GM18498 (cell line): Measurements from ENCODE around the gene SEMA4D.
"Not testable (repeated sequence)": the region's sequence is repeated elsewhere in the genome, so short reads cannot be mapped to it uniquely, and the experiment has no call there.

Experiments
- ATAC-seq: cut with Tn5 transposase; IDR thresholded peaks from one replicate; pipeline ENCODE4 v1.9.1; 2021; ENCODE audit warnings: mild to moderate bottlenecking, moderate library complexity; ENCODE audit not compliant: unreplicated experiment

SEMA4D gene

DNA sequence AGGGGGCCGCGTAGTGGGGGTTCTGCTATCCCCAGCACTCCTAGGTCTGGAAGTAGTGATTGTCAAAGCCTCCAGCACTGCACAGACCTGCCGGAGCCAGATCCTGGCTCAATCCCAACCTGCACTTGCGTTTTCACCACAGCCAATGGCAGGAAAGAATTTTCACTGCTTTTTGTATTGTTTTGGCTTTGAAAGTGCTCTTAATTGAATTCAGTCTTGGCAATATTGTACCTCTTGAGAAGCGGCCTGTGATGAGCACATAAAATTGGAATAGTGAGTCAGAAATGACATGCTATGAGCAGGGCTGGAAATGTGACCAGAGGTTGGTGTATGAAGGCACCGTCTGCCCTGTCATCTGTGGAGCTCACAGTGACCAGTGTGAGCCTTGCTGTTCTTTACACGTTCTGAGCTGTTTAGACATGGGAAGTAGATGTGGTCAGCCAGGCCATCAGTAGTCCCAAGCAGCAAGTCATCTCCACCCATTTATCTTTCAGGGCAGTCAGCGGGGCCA is 138.1 kb downstream of the SEMA4D start:
- no peak for ATAC-seq

DNA sequence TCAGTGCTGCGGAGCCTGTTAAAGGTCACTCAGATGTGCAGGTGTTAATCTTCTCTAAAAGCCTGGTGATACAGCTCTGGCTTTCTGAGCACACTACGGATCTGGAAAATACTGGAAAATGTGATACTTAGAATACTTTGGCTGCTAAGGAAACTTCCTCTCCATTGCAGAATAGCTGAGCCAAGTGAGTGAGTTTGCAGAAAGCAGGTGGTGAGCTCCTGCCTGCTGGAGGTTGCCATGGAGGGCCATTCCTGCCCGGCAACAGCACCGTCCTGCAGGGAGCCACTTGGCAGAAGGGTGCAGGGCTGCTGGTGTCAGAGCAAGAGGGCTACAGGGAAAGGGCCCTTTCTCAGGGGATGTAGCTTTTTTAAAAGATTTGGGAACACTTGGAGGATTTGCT is 138.9 kb downstream of the SEMA4D start:
- no peak for ATAC-seq

DNA sequence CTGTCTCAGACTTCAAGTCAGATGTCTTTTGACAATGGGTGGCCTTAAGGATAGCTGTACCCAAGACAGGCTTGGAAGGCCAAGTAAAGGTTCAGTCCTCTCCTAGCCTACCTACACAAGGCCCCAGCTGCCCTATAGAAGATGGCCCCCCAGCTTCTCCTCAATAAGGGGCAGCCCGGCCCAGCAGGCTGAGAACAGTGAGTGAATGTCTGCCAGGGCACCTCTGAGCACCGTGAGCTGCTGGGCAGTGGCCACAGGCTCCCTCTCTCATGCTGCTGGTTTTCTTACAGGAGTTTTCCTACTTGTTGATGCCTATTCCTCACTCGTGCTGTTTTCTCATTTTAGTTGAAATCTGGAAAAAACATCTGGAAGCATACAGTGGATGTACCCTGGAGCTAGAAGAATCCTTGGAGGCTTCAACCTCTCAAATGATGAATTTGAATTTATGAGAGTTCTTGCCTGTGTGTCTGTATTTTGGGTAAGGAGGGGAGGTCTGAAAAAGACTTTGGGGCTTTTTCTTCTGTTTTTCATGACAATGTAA is 139.5 kb downstream of the SEMA4D start:
- ATAC-seq: no peak

GRCh38 chr9:89357331-89358197 is 140.3 kb downstream of the SEMA4D start:
- ATAC-seq: no peak

DNA sequence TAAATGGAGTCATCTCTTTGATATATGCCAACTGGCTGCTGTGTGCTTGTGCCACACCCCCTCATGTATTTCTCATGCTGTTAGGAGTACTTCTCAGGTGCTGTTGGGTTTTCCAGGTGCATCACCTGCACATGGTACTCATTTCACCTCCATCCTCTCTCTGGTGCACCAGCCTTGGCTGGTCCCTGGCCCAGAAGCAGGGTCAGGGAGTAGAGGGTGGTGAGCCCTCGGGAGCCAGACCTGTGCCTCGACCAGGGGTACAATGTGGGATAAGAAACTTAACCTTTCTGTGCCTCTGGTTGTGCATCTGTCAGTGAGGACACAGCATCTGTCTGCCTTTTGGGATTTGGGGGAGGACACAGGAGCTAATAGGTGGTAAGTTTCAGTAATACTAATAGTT is 141.1 kb downstream of the SEMA4D start:
- no peak for ATAC-seq

GRCh38 chr9:89354471-89354870 is 143.4 kb downstream of the SEMA4D start:
- no peak for ATAC-seq

GRCh38 chr9:89353989-89354388 is 143.9 kb downstream of the SEMA4D start:
- ATAC-seq: no peak

DNA sequence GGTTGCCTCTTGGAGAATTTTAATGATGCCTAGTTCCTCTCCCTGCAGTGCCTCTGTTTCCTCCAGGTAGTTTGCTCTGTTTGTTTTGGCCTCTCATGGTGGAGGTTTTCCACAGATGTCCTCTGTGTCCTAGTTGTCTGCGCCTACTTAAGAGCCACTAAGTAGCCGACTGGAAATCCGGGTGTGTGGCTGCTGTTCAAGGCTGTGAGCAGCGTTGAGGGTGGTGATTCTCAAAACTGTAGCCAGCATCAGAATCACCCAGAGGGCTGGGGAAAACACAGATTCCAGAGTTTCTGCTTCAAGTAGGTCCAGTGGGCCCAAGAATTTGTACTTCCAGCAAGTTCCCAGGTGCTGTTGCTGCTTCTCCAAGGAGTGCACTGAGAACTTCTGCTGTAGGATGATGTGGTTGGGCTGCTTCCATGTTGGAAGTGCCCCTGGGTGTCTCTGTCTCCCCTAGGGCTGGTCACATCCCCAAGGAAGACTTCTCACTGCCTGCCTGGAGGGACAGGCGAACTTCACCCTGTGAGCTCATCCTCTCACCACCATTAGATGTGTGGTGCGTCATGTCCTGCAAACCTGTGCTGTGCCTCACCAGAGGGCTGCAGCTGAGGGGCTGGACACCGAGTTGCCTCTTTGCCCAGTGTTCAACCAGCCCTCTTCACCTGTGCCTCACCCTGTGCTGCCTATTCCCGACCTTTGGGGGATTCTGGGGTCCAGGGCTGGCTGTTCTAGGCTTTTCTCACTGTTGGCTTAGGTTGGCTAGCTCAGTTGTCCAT is 144.9 kb downstream of the SEMA4D start:
- ATAC-seq: no peak

DNA sequence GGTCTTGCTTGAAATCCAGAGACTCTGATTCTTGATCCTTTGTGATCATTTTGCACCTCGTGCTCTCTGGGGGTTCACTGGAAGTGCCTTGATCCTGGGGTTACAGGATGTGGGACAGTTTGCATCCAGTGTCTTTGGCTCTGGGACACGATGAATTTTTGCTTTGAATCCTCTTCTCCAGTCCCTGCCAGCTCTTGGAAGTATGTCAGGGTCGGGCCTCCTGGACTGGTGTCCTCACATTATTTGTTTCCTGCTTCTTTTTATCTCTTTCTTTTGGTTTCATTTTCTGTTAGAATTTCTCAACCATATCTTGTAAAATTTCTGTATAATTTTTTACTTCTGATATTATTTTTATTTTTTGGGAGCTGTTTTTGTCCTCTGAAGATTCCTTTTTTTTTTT is 145.5 kb downstream of the SEMA4D start:
- no peak for ATAC-seq

DNA sequence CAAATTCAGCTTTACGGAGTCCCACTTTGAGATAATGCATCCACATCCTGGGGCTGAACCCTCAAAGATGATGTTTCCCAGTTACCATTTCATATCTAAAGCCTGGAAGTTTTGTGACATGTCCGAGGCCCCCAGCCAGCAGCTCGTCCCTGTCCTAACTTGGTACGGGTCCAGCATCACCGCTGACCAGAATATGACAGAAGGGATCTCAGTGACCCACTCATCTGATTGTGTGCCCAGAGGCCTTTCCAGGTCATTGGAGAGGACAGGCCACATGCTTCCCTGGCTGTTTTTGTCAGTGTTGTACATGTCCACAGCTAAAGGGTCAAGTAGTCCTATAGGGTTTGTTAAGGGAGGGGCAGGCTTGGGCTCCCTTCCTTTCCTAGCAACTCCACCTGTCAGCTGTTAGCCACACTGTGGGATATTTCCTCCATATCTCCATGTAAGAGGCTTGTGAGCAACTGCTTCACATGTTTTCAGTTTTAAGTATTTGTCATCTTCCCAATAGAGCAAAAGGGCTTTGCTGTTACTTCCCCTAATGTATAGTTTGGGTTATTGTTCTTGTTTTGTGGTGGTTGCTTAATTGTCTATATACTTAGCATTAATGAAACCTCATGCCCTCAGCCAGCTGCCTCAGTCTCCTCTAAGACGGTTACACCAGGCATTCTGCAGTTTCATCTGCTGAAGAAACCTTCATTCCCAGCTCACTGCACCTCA is 146.2 kb downstream of the SEMA4D start:
- ATAC-seq: no peak

DNA sequence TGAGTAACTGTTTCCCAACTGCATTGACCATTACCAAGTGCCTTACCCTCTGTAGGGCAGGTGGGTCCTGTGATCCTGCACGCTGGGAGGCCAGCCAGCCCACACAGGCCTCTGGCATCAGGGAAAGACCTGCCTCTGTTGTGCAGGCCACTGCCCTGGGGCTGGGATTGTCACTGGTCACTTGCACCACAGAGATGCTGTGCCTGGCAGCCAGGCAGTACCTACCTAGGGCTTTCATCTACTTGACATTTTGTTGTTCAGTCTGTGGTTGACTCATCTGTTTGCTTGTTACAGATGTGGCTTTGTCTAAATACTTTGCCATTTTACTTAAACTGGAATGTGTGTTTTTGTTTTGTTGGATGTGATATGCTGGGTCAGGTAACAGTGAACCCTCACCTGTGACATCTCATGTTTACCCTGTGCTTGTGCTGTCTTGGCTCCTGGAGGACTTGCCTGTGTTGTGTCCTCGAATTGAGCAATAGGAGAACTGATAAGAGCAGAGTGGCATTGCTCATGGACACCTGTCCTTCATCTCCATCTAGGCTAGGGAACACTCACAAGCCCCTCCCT is 146.8 kb downstream of the SEMA4D start:
- no peak for ATAC-seq

DNA sequence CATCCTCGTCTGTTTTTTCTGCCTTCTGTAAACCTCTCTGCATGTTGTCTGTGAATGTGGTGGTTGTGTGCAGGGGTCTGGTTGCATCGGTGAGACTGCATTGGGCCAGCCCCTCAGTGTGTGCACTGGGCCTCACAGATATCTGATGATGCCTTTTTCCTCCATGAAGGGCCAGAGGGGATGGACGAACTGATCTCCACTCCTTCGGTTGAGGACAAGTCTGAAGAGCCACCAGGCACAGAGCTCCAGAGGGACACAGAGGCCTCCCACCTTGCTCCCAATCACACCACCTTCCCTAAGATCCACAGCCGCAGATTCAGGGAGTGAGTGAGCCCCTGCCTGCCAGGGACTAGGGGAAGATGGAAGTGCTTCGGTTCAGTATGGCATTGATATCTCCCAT is 148.3 kb downstream of the SEMA4D start:
- no peak for ATAC-seq

- ATAC-seq: no peak
These were observed 150.3 kb downstream of the SEMA4D start for GRCh38 chr9:89347651-89348050.

DNA sequence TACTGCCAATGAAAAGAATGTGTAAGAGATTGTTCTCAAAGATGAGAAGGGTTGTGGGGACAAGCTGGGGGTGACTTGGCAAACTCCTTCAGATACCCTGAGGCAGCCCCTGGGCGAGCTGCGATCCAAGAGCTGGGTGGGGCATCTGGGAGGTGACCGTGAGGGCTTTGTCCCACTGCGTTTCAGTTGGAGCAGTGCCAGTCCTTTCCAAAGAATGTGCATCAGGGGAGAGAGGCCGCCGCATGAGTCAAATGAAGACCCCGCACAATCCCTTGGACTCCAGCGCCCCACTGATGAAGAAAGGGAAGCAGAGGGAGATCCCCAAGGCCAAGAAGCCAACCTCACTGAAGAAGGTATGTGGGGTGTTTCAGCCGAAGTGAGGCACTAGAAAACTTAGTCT is 151.2 kb downstream of the SEMA4D start:
- ATAC-seq: no peak

DNA sequence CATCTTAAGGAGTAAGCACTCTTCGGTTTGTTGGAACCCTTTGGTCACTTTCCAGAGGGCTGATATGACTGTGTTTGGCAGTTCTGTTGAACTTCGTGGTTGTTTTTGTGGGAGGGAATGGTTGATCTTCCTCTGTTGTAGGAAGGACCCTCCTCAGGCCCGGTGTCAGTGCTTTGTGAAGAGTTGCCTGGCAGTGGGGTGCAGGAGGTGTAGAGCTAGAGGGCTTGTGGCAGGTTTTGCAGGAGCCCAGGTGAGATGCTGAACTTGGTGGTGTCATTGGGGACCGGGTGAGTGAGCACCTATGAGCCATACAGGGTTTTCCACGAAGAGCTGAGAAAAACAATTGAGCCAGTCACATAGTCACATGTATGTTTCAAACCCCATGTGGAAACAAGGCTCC is 152.4 kb downstream of the SEMA4D start:
- no peak for ATAC-seq

- not testable (repeated sequence) for ATAC-seq
These were observed 154.1 kb downstream of the SEMA4D start for GRCh38 chr9:89343812-89344211.

DNA sequence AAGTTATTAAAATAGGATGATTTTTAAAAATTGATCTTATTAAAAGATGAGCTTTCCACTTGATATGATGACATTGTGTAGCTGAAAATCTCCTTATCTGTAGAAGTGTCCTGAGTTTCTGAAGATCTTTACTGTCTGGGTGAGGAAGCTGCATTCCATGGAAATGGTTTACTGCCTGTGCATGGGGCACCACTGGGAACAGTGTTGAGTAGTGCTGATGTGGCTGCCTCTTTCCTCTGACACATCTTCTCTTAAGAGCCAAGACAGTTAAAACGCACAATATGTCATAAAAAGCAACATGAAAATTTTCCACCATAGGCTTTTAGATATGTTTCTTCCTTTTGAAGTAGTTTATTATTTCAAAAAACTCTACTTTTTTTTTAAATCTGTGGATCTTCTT is 155.0 kb downstream of the SEMA4D start:
- ATAC-seq: no peak

DNA sequence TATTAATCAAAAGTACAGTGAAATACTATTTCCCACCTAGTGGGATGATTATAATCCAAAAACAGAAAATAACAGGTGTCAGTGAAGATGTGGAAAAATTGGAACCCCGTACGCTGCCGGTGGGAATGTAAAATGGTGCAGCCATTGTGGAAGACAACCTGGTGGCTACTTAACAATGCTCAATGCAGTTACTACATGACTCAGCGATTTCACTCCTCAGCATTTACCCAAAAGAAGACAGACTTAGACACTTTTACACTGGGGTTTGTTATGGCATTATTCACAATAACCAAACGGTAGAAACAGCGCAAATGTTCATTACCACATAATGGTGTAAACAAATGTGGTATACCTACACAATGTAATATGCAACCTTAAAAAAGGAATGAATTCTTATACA is 155.7 kb downstream of the SEMA4D start:
- ATAC-seq: no peak

GRCh38 chr9:89340332-89340731 is 157.6 kb downstream of the SEMA4D start:
- ATAC-seq: peak; percentile 70

GRCh38 chr9:89339807-89340206 is 158.1 kb downstream of the SEMA4D start:
- peak; percentile 33 for ATAC-seq

GRCh38 chr9:89330513-89330912 is 167.4 kb downstream of the SEMA4D start:
- no peak for ATAC-seq
